ENCODE data around the gene HBG1. TPM values are rescaled to one million over a fixed set of nuclear protein-coding genes. Genes with fewer than 3 reads are reported as not detected.

Gene HBG1
- polyA plus RNA-seq, 1 donor = 9.7 TPM

GRCh38 chr11:5229356-5229755 is 20.3 kb downstream of the HBG1 start:
- no peak overlapping the region for H3K4me3 ChIP-seq (ENCODE audit: low read length)
- no peaks in the 10 kb centered on the region for H3K4me1 ChIP-seq (ENCODE audit: control insufficient read depth, insufficient read depth, low read length)
- H3K27ac ChIP-seq (ENCODE audit: low read length) = no peak overlapping the region
- H3K36me3 ChIP-seq (ENCODE audit: control insufficient read depth, insufficient read depth, low read length) = no peaks in the 10 kb centered on the region
- no peak for DNase-seq
- no CpG with 5 or more reads among the region's 1 CpG for WGBS (ENCODE audit: insufficient coverage, low lambda C conversion rate)
- H3K9me3 ChIP-seq (ENCODE audit: control insufficient read depth, low read depth, low read length) = no peaks in the 10 kb centered on the region
- H3K27me3 ChIP-seq (ENCODE audit: control insufficient read depth, insufficient read depth, low read length) = no peaks in the 10 kb centered on the region

GRCh38 chr11:5228124-5228523 is 21.5 kb downstream of the HBG1 start:
- Histone ChIP-seq H3K9me3 (ENCODE audit: control insufficient read depth, low read depth, low read length) (no peaks in the 10 kb centered on the region), H3K27ac (ENCODE audit: low read length) (no peak overlapping the region), H3K27me3 (ENCODE audit: control insufficient read depth, insufficient read depth, low read length) (no peaks in the 10 kb centered on the region), H3K4me1 (ENCODE audit: control insufficient read depth, insufficient read depth, low read length) (no peaks in the 10 kb centered on the region), H3K36me3 (ENCODE audit: control insufficient read depth, insufficient read depth, low read length) (no peaks in the 10 kb centered on the region), H3K4me3 (ENCODE audit: low read length) (no peak overlapping the region)
- DNase-seq = no peak
- WGBS (ENCODE audit: insufficient coverage, low lambda C conversion rate) = 81% methylated on average over 5 of the region's 5 CpGs

- DNase-seq = no peak
- H3K4me1 ChIP-seq (ENCODE audit: control insufficient read depth, insufficient read depth, low read length) = no peaks in the 10 kb centered on the region
- WGBS (ENCODE audit: insufficient coverage, low lambda C conversion rate) = 60% methylated on average over 1 of the region's 1 CpG
- H3K27ac ChIP-seq (ENCODE audit: low read length) = no peak overlapping the region
- no peaks in the 10 kb centered on the region for H3K27me3 ChIP-seq (ENCODE audit: control insufficient read depth, insufficient read depth, low read length)
- no peaks in the 10 kb centered on the region for H3K36me3 ChIP-seq (ENCODE audit: control insufficient read depth, insufficient read depth, low read length)
- no peak overlapping the region for H3K4me3 ChIP-seq (ENCODE audit: low read length)
- H3K9me3 ChIP-seq (ENCODE audit: control insufficient read depth, low read depth, low read length) = no peaks in the 10 kb centered on the region
Measured at GRCh38 chr11:5227681-5228080, 22.0 kb downstream of the HBG1 start.

- Histone ChIP-seq H3K4me1 (ENCODE audit: control insufficient read depth, insufficient read depth, low read length) (no peaks in the 10 kb centered on the region), H3K27ac (ENCODE audit: low read length) (no peak within 1 kb of the TSS), H3K27me3 (ENCODE audit: control insufficient read depth, insufficient read depth, low read length) (no peaks in the 10 kb centered on the region), H3K9me3 (ENCODE audit: control insufficient read depth, low read depth, low read length) (no peaks in the 10 kb centered on the region), H3K36me3 (ENCODE audit: control insufficient read depth, insufficient read depth, low read length) (no peaks in the 10 kb centered on the region), H3K4me3 (ENCODE audit: low read length) (no peak within 1 kb of the TSS)
- no peak for DNase-seq
- 40% methylated on average over 1 of the region's 3 CpGs for WGBS (ENCODE audit: insufficient coverage, low lambda C conversion rate)
Measured at GRCh38 chr11:5226732-5227310, 22.8 kb downstream of the HBG1 start, which contains the start of gene HBB. Gene HBB (minus strand): TSS chr11:5227071. CDS start chr11:5227021, 50 bp downstream.

GRCh38 chr11:5225480-5225871 is 24.2 kb downstream of the HBG1 start:
- no peak overlapping the region for H3K4me3 ChIP-seq (ENCODE audit: low read length)
- WGBS (ENCODE audit: insufficient coverage, low lambda C conversion rate) = no CpG with 5 or more reads among the region's 2 CpGs
- no peaks in the 10 kb centered on the region for H3K9me3 ChIP-seq (ENCODE audit: control insufficient read depth, low read depth, low read length)
- H3K4me1 ChIP-seq (ENCODE audit: control insufficient read depth, insufficient read depth, low read length) = no peaks in the 10 kb centered on the region
- no peaks in the 10 kb centered on the region for H3K36me3 ChIP-seq (ENCODE audit: control insufficient read depth, insufficient read depth, low read length)
- DNase-seq = no peak
- H3K27me3 ChIP-seq (ENCODE audit: control insufficient read depth, insufficient read depth, low read length) = no peaks in the 10 kb centered on the region
- H3K27ac ChIP-seq (ENCODE audit: low read length) = no peak overlapping the region

GRCh38 chr11:5224538-5225479 is 24.8 kb downstream of the HBG1 start:
- H3K27me3 ChIP-seq (ENCODE audit: control insufficient read depth, insufficient read depth, low read length) = no peaks in the 10 kb centered on the region
- no peaks in the 10 kb centered on the region for H3K9me3 ChIP-seq (ENCODE audit: control insufficient read depth, low read depth, low read length)
- no peak for DNase-seq
- no peaks in the 10 kb centered on the region for H3K36me3 ChIP-seq (ENCODE audit: control insufficient read depth, insufficient read depth, low read length)
- no CpG with 5 or more reads among the region's 6 CpGs for WGBS (ENCODE audit: insufficient coverage, low lambda C conversion rate)
- H3K27ac ChIP-seq (ENCODE audit: low read length) = no peak overlapping the region
- no peaks in the 10 kb centered on the region for H3K4me1 ChIP-seq (ENCODE audit: control insufficient read depth, insufficient read depth, low read length)
- no peak overlapping the region for H3K4me3 ChIP-seq (ENCODE audit: low read length)

GRCh38 chr11:5223686-5224085 is 26.0 kb downstream of the HBG1 start:
- no peaks in the 10 kb centered on the region for H3K9me3 ChIP-seq (ENCODE audit: control insufficient read depth, low read depth, low read length)
- no peak for DNase-seq
- no peaks in the 10 kb centered on the region for H3K36me3 ChIP-seq (ENCODE audit: control insufficient read depth, insufficient read depth, low read length)
- no peaks in the 10 kb centered on the region for H3K27me3 ChIP-seq (ENCODE audit: control insufficient read depth, insufficient read depth, low read length)
- H3K4me1 ChIP-seq (ENCODE audit: control insufficient read depth, insufficient read depth, low read length) = no peaks in the 10 kb centered on the region
- no peak overlapping the region for H3K4me3 ChIP-seq (ENCODE audit: low read length)
- H3K27ac ChIP-seq (ENCODE audit: low read length) = no peak overlapping the region
- 83% methylated on average over 1 of the region's 1 CpG for WGBS (ENCODE audit: insufficient coverage, low lambda C conversion rate)

- H3K36me3 ChIP-seq (ENCODE audit: control insufficient read depth, insufficient read depth, low read length) = no peaks in the 10 kb centered on the region
- no CpG with 5 or more reads among the region's 6 CpGs for WGBS (ENCODE audit: insufficient coverage, low lambda C conversion rate)
- no peaks in the 10 kb centered on the region for H3K9me3 ChIP-seq (ENCODE audit: control insufficient read depth, low read depth, low read length)
- H3K27ac ChIP-seq (ENCODE audit: low read length) = no peak overlapping the region
- no peaks in the 10 kb centered on the region for H3K27me3 ChIP-seq (ENCODE audit: control insufficient read depth, insufficient read depth, low read length)
- no peak overlapping the region for H3K4me3 ChIP-seq (ENCODE audit: low read length)
- no peak for DNase-seq
- no peaks in the 10 kb centered on the region for H3K4me1 ChIP-seq (ENCODE audit: control insufficient read depth, insufficient read depth, low read length)
Measured at GRCh38 chr11:5223146-5223545, 26.5 kb downstream of the HBG1 start.

- 20% methylated on average over 1 of the region's 7 CpGs for WGBS (ENCODE audit: insufficient coverage, low lambda C conversion rate)
- DNase-seq = no peak
- no peaks in the 10 kb centered on the region for H3K27me3 ChIP-seq (ENCODE audit: control insufficient read depth, insufficient read depth, low read length)
Measured at GRCh38 chr11:5210376-5210885, 39.2 kb downstream of the HBG1 start.

GRCh38 chr11:5204787-5205186 is 44.9 kb downstream of the HBG1 start:
- WGBS (ENCODE audit: insufficient coverage, low lambda C conversion rate) = no CpG with 5 or more reads among the region's 1 CpG
- peak in 1 of 2 donors; percentile 3 for DNase-seq
- no peaks in the 10 kb centered on the region for H3K4me1 ChIP-seq (ENCODE audit: control insufficient read depth, insufficient read depth, low read length)
- H3K9me3 ChIP-seq (ENCODE audit: control insufficient read depth, low read depth, low read length) = no peaks in the 10 kb centered on the region
- no peak overlapping the region for H3K27ac ChIP-seq (ENCODE audit: low read length)
- H3K36me3 ChIP-seq (ENCODE audit: control insufficient read depth, insufficient read depth, low read length) = no peaks in the 10 kb centered on the region
- H3K27me3 ChIP-seq (ENCODE audit: control insufficient read depth, insufficient read depth, low read length) = no peaks in the 10 kb centered on the region
- no peak overlapping the region for H3K4me3 ChIP-seq (ENCODE audit: low read length)

More at GRCh38 chr11:5210376-5210885, 39.2 kb downstream of the HBG1 start:
- no peak overlapping the region for H3K4me3 ChIP-seq (ENCODE audit: low read length)
- H3K9me3 ChIP-seq (ENCODE audit: control insufficient read depth, low read depth, low read length) = no peaks in the 10 kb centered on the region
- no peaks in the 10 kb centered on the region for H3K36me3 ChIP-seq (ENCODE audit: control insufficient read depth, insufficient read depth, low read length)
- H3K27ac ChIP-seq (ENCODE audit: low read length) = no peak overlapping the region
- H3K4me1 ChIP-seq (ENCODE audit: control insufficient read depth, insufficient read depth, low read length) = no peaks in the 10 kb centered on the region
